GM19035 (cell line): Measurements from ENCODE around the gene NPHP1.
"Not testable (repeated sequence)": the region's sequence is repeated elsewhere in the genome, so short reads cannot be mapped to it uniquely, and the experiment has no call there.

Source experiments
- ATAC-seq: cut with Tn5 transposase; IDR thresholded peaks from one replicate; pipeline ENCODE4 v1.9.1; 2021; ENCODE audit not compliant: unreplicated experiment

NPHP1 gene

GRCh38 chr2:110204408-110205385 is at the start of gene NPHP1:
TSS of gene NPHP1 (minus strand) at chr2:110205013. CDS start at chr2:110204968, 45 bp downstream.
- ATAC-seq, result peak; percentile 98

GRCh38 chr2:110248081-110248795 is 43.4 kb upstream of the NPHP1 start:
- not testable (repeated sequence) for ATAC-seq

GRCh38 chr2:110245488-110246435 is 40.9 kb upstream of the NPHP1 start:
- ATAC-seq, result not testable (repeated sequence)

- ATAC-seq, result not testable (repeated sequence)
Observed at GRCh38 chr2:110243283-110243682, 38.5 kb upstream of the NPHP1 start.

GRCh38 chr2:110234514-110234913 is 29.7 kb upstream of the NPHP1 start:
- ATAC-seq, result not testable (repeated sequence)

GRCh38 chr2:110229886-110230285 is 25.1 kb upstream of the NPHP1 start:
- not testable (repeated sequence) for ATAC-seq

GRCh38 chr2:110222626-110223025 is 17.8 kb upstream of the NPHP1 start:
- not testable (repeated sequence) for ATAC-seq

- ATAC-seq, result no peak
Observed at GRCh38 chr2:110221938-110222337, 17.1 kb upstream of the NPHP1 start.

GRCh38 chr2:110220190-110220564 is 15.4 kb upstream of the NPHP1 start:
- no peak for ATAC-seq

GRCh38 chr2:110219496-110220189 is 14.8 kb upstream of the NPHP1 start:
- ATAC-seq, result no peak

GRCh38 chr2:110218889-110219288 is 14.1 kb upstream of the NPHP1 start:
- not testable (repeated sequence) for ATAC-seq

- no peak for ATAC-seq
Observed at GRCh38 chr2:110216803-110217202, 12.0 kb upstream of the NPHP1 start.

- no peak for ATAC-seq
Observed at GRCh38 chr2:110216199-110216598, 11.4 kb upstream of the NPHP1 start.

GRCh38 chr2:110215566-110216158 is 10.8 kb upstream of the NPHP1 start:
- no peak for ATAC-seq

- no peak for ATAC-seq
Observed at GRCh38 chr2:110215091-110215490, 10.3 kb upstream of the NPHP1 start.

GRCh38 chr2:110213522-110213921 is 8.7 kb upstream of the NPHP1 start:
- not testable (repeated sequence) for ATAC-seq

GRCh38 chr2:110211938-110212858 is 7.4 kb upstream of the NPHP1 start, which contains the start of gene MTLN:
TSS of gene MTLN (minus strand) at chr2:110212547. CDS start at chr2:110212525, 22 bp downstream.
- ATAC-seq, result peak; percentile 91

- no peak for ATAC-seq
Observed at GRCh38 chr2:110205660-110206455, 1.0 kb upstream of the NPHP1 start.
